ENCODE data around the gene CCL14.

DNA sequence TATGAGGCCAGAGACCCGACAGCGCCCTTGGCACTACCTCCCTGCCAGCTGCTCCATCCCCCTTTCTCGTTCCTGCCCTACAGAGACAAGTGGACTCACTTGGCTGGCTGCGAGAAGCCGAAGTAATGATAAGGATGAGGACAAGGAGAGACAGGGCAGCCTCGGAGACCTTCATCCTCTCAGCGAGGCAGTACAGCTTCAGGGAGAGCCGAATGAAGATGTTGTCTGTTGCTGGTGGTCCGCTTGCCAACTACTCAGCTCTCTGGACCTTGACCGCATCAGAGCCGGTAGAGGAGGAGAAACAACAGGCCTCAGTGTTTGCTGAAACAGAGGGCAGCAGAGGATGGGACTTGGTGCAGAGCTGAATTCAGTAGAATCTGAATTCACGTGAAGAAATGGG, 5.3 kb downstream of the CCL14 start, which contains the start of gene CCL16:
- TF ChIP-seq, protein P1, sequence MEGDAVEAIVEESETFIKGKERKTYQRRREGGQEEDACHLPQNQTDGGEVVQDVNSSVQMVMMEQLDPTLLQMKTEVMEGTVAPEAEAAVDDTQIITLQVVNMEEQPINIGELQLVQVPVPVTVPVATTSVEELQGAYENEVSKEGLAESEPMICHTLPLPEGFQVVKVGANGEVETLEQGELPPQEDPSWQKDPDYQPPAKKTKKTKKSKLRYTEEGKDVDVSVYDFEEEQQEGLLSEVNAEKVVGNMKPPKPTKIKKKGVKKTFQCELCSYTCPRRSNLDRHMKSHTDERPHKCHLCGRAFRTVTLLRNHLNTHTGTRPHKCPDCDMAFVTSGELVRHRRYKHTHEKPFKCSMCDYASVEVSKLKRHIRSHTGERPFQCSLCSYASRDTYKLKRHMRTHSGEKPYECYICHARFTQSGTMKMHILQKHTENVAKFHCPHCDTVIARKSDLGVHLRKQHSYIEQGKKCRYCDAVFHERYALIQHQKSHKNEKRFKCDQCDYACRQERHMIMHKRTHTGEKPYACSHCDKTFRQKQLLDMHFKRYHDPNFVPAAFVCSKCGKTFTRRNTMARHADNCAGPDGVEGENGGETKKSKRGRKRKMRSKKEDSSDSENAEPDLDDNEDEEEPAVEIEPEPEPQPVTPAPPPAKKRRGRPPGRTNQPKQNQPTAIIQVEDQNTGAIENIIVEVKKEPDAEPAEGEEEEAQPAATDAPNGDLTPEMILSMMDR (IDR thresholded peaks at IDR 0.05; ENCODE audit: insufficient read depth, low read depth, low read length), result no peak
- TF ChIP-seq EZH2 (IDR thresholded peaks at IDR 0.05; ENCODE audit: insufficient read depth, low read length), result no peak

All from astrocyte (in vitro differentiated cells and primary cell).